Natural killer cell (primary cell): Measurements from ENCODE around the gene BTBD18. TPM values are rescaled to one million over a fixed set of nuclear protein-coding genes. Genes with fewer than 3 reads are reported as not detected.

Source experiments
- ATAC-seq, 3 donors: fragments of 150-1000 bp in 2 of 3; fragments of 200-7000 bp in 1 of 3; cut with Tn5 transposase; 1 replicate in 1 of 3; 2 replicates in 2 of 3; pipeline ENCODE4 v1.10.0; 2021; ENCODE audit warnings: mild to moderate bottlenecking in 2 of 3, moderate library complexity in 2 of 3
- DNase-seq, 2 donors: peaks; one replicate each; pipeline versions ENCODE4 v3.0.0 to v3.0.0-alpha.2; 2013 to 2021; ENCODE audit warnings: mixed read lengths in 1 of 2
- H3K27ac ChIP-seq: one replicate; pipeline ENCODE4 v1.5.1; 2013; ENCODE audit warnings: mild to moderate bottlenecking, low read length
- H3K27me3 ChIP-seq: one replicate; pipeline ENCODE4 v1.6.1; 2013; ENCODE audit warnings: low read length; ENCODE audit not compliant: control insufficient read depth, insufficient read depth
- H3K36me3 ChIP-seq: one replicate; pipeline ENCODE4 v1.6.1; 2013; ENCODE audit warnings: low read length; ENCODE audit not compliant: control insufficient read depth, insufficient read depth
- H3K4me1 ChIP-seq: one replicate; pipeline ENCODE4 v1.6.1; 2013; ENCODE audit warnings: low read length; ENCODE audit not compliant: control insufficient read depth, insufficient read depth
- H3K4me3 ChIP-seq: one replicate; pipeline ENCODE4 v1.5.1; 2013; ENCODE audit warnings: low read length
- H3K9me3 ChIP-seq: one replicate; pipeline ENCODE4 v1.6.1; 2013; ENCODE audit warnings: low read length; ENCODE audit not compliant: control insufficient read depth, insufficient read depth
- H3K27ac Mint-ChIP-seq, 2 donors: one replicate each; pipeline ENCODE4 v1.8.0; 2022; ENCODE audit warnings: mild to moderate bottlenecking in 2 of 2, mixed read lengths in 2 of 2, moderate library complexity in 1 of 2
- H3K27me3 Mint-ChIP-seq, 2 donors: one replicate each; pipeline ENCODE4 v1.8.0; 2022; ENCODE audit warnings: low read depth in 2 of 2, mixed read lengths in 2 of 2
- H3K36me3 Mint-ChIP-seq: one replicate; pipeline ENCODE4 v1.8.0; 2022; ENCODE audit warnings: mixed read lengths
- H3K4me1 Mint-ChIP-seq, 2 donors: one replicate each; pipeline ENCODE4 v1.8.0; 2022; ENCODE audit warnings: mixed read lengths in 2 of 2
- H3K4me3 Mint-ChIP-seq: one replicate; pipeline ENCODE4 v1.8.0; 2022; ENCODE audit warnings: mild to moderate bottlenecking, moderate library complexity, mixed read lengths
- H3K9me3 Mint-ChIP-seq, 2 donors: one replicate each; pipeline ENCODE4 v1.8.0; 2022; ENCODE audit warnings: mixed read lengths in 2 of 2
- CTCF ChIP-seq: fragments of 200-600 bp; IDR thresholded peaks from one replicate; pipeline ENCODE4 v1.8.0; 2022; ENCODE audit warnings: antibody characterized with exemption
- WGBS: methylation state at CpG from one replicate; pipeline ENCODE4 v1.1.7; 2013; ENCODE audit warnings: missing lambda C conversion rate; ENCODE audit not compliant: insufficient coverage; 5-methylcytosine and 5-hydroxymethylcytosine counted together
- intact Hi-C: fragments of 100-400 bp; cut with micrococcal nuclease; formaldehyde crosslinking; loops from one replicate; pipeline ENCODE4 v1.14.2; 2022
- total RNA-seq, 4 donors: library from RNA; stranded (reverse); fragments of 120-200 nt in 1 of 4; gene quantifications; one replicate each; pipeline versions ENCODE4 v1.2.3 to v1.2.4, GENCODE V29; 2013 to 2022

BTBD18 gene
- total RNA-seq, 3 donors from 2014 or later (not counting 1 experiment from before 2014, with no cell fraction given), result not detected

GRCh38 chr11:57785072-57785471 lies 33.5 kb upstream of the BTBD18 start:
- H3K9me3 ChIP-seq, result no peaks in the 10 kb centered on the region

GRCh38 chr11:57781529-57781943 lies 29.9 kb upstream of the BTBD18 start:
- Mint-ChIP-seq H3K4me1 (no peaks in the 10 kb centered on the region), H3K9me3 (no peaks in the 10 kb centered on the region), H3K27ac (no peak overlapping the region), H3K4me3 (no peak overlapping the region), H3K36me3 (no peaks in the 10 kb centered on the region), H3K27me3 (no peaks in the 10 kb centered on the region)
- WGBS, result 97% methylated on average over 2 of the region's 3 CpGs
- Histone ChIP-seq H3K4me3 (no peak overlapping the region), H3K27ac (no peak overlapping the region), H3K36me3 (no peaks in the 10 kb centered on the region), H3K4me1 (no peaks in the 10 kb centered on the region), H3K27me3 (no peaks in the 10 kb centered on the region), H3K9me3 (no peaks in the 10 kb centered on the region)
- no peak for TF ChIP-seq CTCF
- no peak for DNase-seq
- intact Hi-C loops, result no loop called here
- no peak for ATAC-seq

More at GRCh38 chr11:57785072-57785471, 33.5 kb upstream of the BTBD18 start:
- no peak for TF ChIP-seq CTCF
- no peak overlapping the region for H3K27ac Mint-ChIP-seq
- no peaks in the 10 kb centered on the region for H3K36me3 ChIP-seq
- ATAC-seq, result no peak
- H3K27me3 ChIP-seq, result no peaks in the 10 kb centered on the region
- H3K27ac ChIP-seq, result peak overlapping the region; percentile 16
- H3K4me3 Mint-ChIP-seq, result no peak overlapping the region
- H3K4me1 ChIP-seq, result peaks cover 3% of the 10 kb centered on the region
- H3K27me3 Mint-ChIP-seq, result no peaks in the 10 kb centered on the region
- H3K9me3 Mint-ChIP-seq, result no peaks in the 10 kb centered on the region
- 68% methylated on average over 2 of the region's 2 CpGs for WGBS
- no peaks in the 10 kb centered on the region for H3K36me3 Mint-ChIP-seq
- H3K4me3 ChIP-seq, result no peak overlapping the region
- DNase-seq, result no peak
- intact Hi-C loops, result no loop called here
- H3K4me1 Mint-ChIP-seq, result peaks cover 0 to 6% of the 10 kb centered on the region in 2 donors

- no peaks in the 10 kb centered on the region for H3K27me3 Mint-ChIP-seq
- no peak overlapping the region for H3K4me3 Mint-ChIP-seq
- 96% methylated on average over 1 of the region's 1 CpG for WGBS
- no peak overlapping the region for H3K27ac ChIP-seq
- H3K4me1 Mint-ChIP-seq, result no peaks in the 10 kb centered on the region
- no peak overlapping the region for H3K4me3 ChIP-seq
- no peaks in the 10 kb centered on the region for H3K4me1 ChIP-seq
- intact Hi-C loops, result no loop called here
- DNase-seq (no peak), ATAC-seq (no peak)
- H3K27me3 ChIP-seq, result no peaks in the 10 kb centered on the region
- no peaks in the 10 kb centered on the region for H3K9me3 ChIP-seq
- no peak for TF ChIP-seq CTCF
- H3K36me3 Mint-ChIP-seq, result no peaks in the 10 kb centered on the region
- H3K27ac Mint-ChIP-seq, result no peak overlapping the region
- no peaks in the 10 kb centered on the region for H3K9me3 Mint-ChIP-seq
- H3K36me3 ChIP-seq, result no peaks in the 10 kb centered on the region
Measured at GRCh38 chr11:57779276-57779675, 27.7 kb upstream of the BTBD18 start.

GRCh38 chr11:57778318-57779037 lies 26.9 kb upstream of the BTBD18 start:
- H3K4me3 Mint-ChIP-seq, result no peak overlapping the region

More at GRCh38 chr11:57778318-57779037, 26.9 kb upstream of the BTBD18 start:
- no peaks in the 10 kb centered on the region for H3K36me3 Mint-ChIP-seq
- Histone ChIP-seq H3K4me1 (no peaks in the 10 kb centered on the region), H3K9me3 (no peaks in the 10 kb centered on the region), H3K27ac (no peak overlapping the region), H3K36me3 (no peaks in the 10 kb centered on the region), H3K27me3 (no peaks in the 10 kb centered on the region), H3K4me3 (no peak overlapping the region)
- H3K27ac Mint-ChIP-seq, result no peak overlapping the region
- H3K4me1 Mint-ChIP-seq, result no peaks in the 10 kb centered on the region
- H3K9me3 Mint-ChIP-seq, result no peaks in the 10 kb centered on the region
- intact Hi-C loops, result no loop called here
- TF ChIP-seq CTCF, result no peak
- DNase-seq, result no peak
- H3K27me3 Mint-ChIP-seq, result no peaks in the 10 kb centered on the region
- WGBS, result 53% methylated on average over 6 of the region's 6 CpGs
- no peak for ATAC-seq
